Loucy (cell line): ENCODE measurements around the gene FCGR3A.
"Not testable (repeated sequence)": the region's sequence is repeated elsewhere in the genome, so short reads cannot be mapped to it uniquely, and the experiment has no call there.

Experiments
- H2AFZ ChIP-seq: fragments of 200-600 bp; sonication (generic); 2 replicates; pipeline ENCODE4 v1.6.0; 2016; ENCODE audit warnings: antibody characterized with exemption, mild to moderate bottlenecking, low read length, moderate library complexity
- H3F3A ChIP-seq: fragments of 200-600 bp; 2 replicates; pipeline ENCODE4 v1.6.0; 2016; ENCODE audit warnings: antibody characterized with exemption, low read depth, mild to moderate bottlenecking
- H3K27me3 ChIP-seq: fragments of 200-600 bp; sonication (generic); 2 replicates; pipeline ENCODE4 v1.6.1; 2014; ENCODE audit warnings: low read length, mild to moderate bottlenecking; ENCODE audit not compliant: insufficient read depth, poor library complexity, severe bottlenecking
- H3K36me3 ChIP-seq: fragments of 200-600 bp; sonication (generic); 2 replicates; pipeline ENCODE4 v1.6.1; 2016; ENCODE audit warnings: low read length; ENCODE audit not compliant: insufficient read depth
- H3K4me1 ChIP-seq: fragments of 200-600 bp; sonication (generic); 2 replicates; pipeline ENCODE4 v1.5.1; 2014; ENCODE audit warnings: low read length, mild to moderate bottlenecking; ENCODE audit not compliant: insufficient read depth, poor library complexity, severe bottlenecking
- H3K4me2 ChIP-seq: fragments of 200-600 bp; sonication (generic); 2 replicates; pipeline ENCODE4 v1.6.0; 2014; ENCODE audit warnings: antibody characterized with exemption, low read length, low read depth, mild to moderate bottlenecking; ENCODE audit not compliant: poor library complexity, severe bottlenecking
- H3K4me3 ChIP-seq: fragments of 200-600 bp; sonication (generic); 2 replicates; pipeline ENCODE4 v1.5.1; 2014; ENCODE audit warnings: low read length, mild to moderate bottlenecking, mixed read lengths; ENCODE audit not compliant: poor library complexity, severe bottlenecking
- H3K79me2 ChIP-seq: fragments of 200-600 bp; sonication (generic); 2 replicates; pipeline ENCODE4 v1.6.1; 2014; ENCODE audit warnings: low read length; ENCODE audit not compliant: insufficient read depth
- H3K9ac ChIP-seq: fragments of 200-600 bp; sonication (generic); 2 replicates; pipeline ENCODE4 v1.6.0; 2014; ENCODE audit warnings: mild to moderate bottlenecking, low read depth, low read length, moderate library complexity; ENCODE audit not compliant: poor library complexity, severe bottlenecking
- H3K9me2 ChIP-seq: fragments of 200-600 bp; sonication (generic); replicated peaks from 2 replicates; pipeline ENCODE4 v1.6.1; 2016; ENCODE audit warnings: low read depth, low read length, mixed read lengths
- H3K9me3 ChIP-seq: fragments of 200-600 bp; sonication (generic); 2 replicates; pipeline ENCODE4 v1.6.1; 2014; ENCODE audit warnings: mild to moderate bottlenecking, antibody characterized with exemption, low read length, low read depth; ENCODE audit not compliant: insufficient read depth
- H4K20me1 ChIP-seq: fragments of 200-600 bp; sonication (generic); 2 replicates; pipeline ENCODE4 v1.6.0; 2014; ENCODE audit warnings: antibody characterized with exemption, low read length, mild to moderate bottlenecking; ENCODE audit not compliant: insufficient read depth, poor library complexity, severe bottlenecking

Gene FCGR3A

DNA sequence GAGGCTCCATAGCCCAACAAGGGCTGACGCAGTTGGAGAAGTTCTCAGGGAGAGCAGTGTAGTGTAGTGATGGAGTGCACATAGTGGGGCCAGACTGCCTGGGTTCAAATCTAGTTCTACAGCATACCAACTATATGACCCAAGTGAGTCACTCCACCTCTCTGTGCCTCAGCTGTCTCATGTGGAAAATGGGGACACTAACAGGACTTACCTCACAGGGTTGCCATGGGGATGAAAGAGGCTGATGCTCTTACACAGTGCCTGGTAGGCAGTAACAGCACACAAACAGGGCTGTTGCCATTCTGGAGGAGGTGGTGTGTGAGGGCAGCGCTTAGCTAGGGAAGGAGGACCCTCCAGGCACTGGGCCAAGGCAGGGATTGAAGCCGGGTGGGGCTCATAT lies 43.0 kb upstream of the FCGR3A start:
- not testable (repeated sequence) for H4K20me1 ChIP-seq, H3F3A ChIP-seq, H3K79me2 ChIP-seq, H3K27me3 ChIP-seq, H3K36me3 ChIP-seq, H2AFZ ChIP-seq, H3K4me2 ChIP-seq, H3K9me3 ChIP-seq, H3K9ac ChIP-seq, H3K9me2 ChIP-seq, H3K4me1 ChIP-seq, H3K4me3 ChIP-seq

DNA sequence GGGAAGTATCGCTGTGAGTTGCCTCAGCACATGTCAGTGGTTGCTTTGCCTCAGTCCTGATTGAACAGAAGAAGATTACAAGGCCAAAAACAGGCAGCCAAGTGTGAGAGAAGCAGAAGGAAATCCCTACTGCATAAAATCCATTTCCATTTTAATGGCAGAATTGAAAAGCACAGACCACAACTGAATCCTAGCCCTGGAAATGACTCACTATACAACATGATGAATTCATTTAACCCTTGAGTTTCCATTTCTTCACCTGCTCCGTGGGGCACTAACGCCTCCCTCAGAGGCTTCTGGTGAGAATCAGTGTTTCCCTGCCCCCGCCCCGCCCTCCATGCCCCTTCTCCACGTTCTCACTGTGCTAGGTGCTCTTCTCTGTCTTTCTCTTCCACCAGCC lies 40.3 kb upstream of the FCGR3A start:
- H3F3A ChIP-seq, H3K9ac ChIP-seq, H3K9me2 ChIP-seq, H3K4me3 ChIP-seq, H3K4me2 ChIP-seq, H2AFZ ChIP-seq, H3K79me2 ChIP-seq, H3K4me1 ChIP-seq, H4K20me1 ChIP-seq, H3K9me3 ChIP-seq, H3K36me3 ChIP-seq, H3K27me3 ChIP-seq: not testable (repeated sequence)

DNA sequence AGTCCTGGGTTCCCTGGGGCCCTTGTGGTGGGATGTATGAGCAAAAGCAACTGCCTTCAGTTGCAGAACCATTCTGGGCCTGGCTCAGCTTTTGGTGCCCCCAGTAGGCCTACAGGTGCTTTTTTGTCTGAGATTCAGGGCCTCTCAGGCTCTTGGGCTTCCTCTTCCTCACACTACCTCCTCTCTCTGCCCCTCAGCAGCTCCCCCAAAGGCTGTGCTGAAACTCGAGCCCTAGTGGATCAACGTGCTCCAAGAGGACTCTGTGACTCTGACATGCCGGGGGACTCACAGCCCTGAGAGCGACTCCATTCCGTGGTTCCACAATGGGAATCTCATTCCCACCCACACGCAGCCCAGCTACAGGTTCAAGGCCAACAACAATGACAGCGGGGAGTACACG lies 39.7 kb upstream of the FCGR3A start:
- not testable (repeated sequence) for H3F3A ChIP-seq, H3K9me3 ChIP-seq, H3K27me3 ChIP-seq, H3K4me1 ChIP-seq, H4K20me1 ChIP-seq, H3K9me2 ChIP-seq, H2AFZ ChIP-seq, H3K36me3 ChIP-seq, H3K79me2 ChIP-seq, H3K4me2 ChIP-seq, H3K4me3 ChIP-seq, H3K9ac ChIP-seq

- H3K9ac ChIP-seq, H3K4me1 ChIP-seq, H3K9me3 ChIP-seq, H3K9me2 ChIP-seq, H3F3A ChIP-seq, H2AFZ ChIP-seq, H3K4me2 ChIP-seq, H4K20me1 ChIP-seq, H3K4me3 ChIP-seq, H3K79me2 ChIP-seq, H3K27me3 ChIP-seq, H3K36me3 ChIP-seq: not testable (repeated sequence)
Measured at GRCh38 chr1:161588596-161588995, 39.0 kb upstream of the FCGR3A start.

DNA sequence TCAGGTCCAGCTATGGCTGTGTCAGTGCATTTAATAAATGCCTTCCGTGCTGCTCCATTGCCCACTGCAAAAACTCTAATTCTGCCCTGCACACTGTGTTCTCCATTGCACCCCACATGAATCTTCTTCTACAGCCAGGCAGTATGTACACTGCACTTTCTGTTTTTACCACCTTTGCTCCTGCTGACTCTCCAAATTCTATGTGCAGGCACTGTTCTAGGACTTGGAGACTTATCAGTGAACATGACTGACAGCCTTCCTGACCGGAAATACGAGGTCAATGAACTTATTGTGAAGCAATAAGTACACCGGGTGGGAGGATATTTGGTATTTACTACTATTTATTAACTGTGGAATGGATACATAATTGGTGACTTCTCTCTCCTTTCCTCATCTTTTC lies 33.3 kb upstream of the FCGR3A start:
- H3K9ac ChIP-seq, H3K4me1 ChIP-seq, H3F3A ChIP-seq, H3K9me3 ChIP-seq, H2AFZ ChIP-seq, H3K4me2 ChIP-seq, H4K20me1 ChIP-seq, H3K79me2 ChIP-seq, H3K9me2 ChIP-seq, H3K27me3 ChIP-seq, H3K36me3 ChIP-seq, H3K4me3 ChIP-seq: not testable (repeated sequence)

DNA sequence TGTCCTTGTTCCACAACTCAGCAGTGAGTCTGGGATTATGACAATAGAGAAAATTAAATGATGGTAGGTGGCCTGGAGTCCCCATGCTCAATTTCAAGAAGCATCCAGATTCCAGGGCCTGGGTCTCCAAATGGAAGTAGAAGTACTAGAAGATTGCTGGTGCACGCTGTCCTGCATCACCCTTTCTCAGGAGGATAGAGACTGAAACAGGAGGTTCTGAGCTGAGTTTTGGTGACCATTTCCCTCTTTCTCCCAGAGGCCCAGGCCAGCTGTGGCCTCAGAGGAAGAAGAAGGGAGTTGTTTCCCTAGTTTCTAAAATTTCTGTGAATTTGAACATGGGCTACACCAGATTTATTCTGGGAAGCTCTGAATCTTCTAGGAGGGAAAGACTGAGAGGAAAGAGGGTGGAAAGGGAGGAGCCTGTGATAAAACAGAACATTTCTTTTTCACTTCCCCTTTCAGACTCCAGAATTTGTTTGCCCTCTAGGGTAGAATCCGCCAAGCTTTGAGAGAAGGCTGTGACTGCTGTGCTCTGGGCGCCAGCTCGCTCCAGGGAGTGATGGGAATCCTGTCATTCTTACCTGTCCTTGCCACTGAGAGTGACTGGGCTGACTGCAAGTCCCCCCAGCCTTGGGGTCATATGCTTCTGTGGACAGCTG lies 31.4 kb upstream of the FCGR3A start:
- H3K79me2 ChIP-seq, H3K4me3 ChIP-seq, H2AFZ ChIP-seq, H3K9me3 ChIP-seq, H4K20me1 ChIP-seq, H3K9ac ChIP-seq, H3K9me2 ChIP-seq, H3K4me2 ChIP-seq, H3F3A ChIP-seq, H3K4me1 ChIP-seq, H3K36me3 ChIP-seq, H3K27me3 ChIP-seq: not testable (repeated sequence)

DNA sequence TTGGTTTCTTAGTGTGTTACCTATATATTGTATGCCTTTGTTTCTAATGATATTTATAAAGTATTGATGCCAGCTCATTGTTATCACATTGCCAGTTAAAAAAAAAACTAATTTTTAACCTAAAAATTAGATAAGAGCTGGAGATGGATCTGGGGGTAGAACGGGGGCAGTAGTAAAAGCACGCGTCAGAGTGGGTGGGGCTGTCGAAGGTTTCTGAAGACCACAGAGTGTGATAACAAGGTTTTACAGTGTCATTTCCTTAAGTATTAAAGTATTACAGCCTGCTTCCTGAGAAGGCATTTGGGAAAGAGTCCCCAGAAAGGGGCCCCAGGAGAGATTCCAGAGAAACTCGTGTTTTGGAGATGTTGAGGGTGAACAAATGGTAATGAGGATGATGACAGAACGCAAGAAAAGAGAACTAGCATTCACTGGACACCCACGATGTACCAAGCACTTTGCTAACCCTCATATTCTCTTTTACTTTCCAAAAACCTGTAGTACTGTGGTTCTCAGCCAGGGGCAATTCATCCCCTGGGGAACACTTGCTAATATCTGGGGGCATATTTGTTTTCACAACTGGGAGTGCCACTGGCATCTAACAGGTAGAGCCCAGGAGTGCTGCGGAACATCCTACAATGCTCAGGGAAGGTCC lies 30.4 kb upstream of the FCGR3A start:
- not testable (repeated sequence) for H3F3A ChIP-seq, H3K4me2 ChIP-seq, H3K9me2 ChIP-seq, H3K4me3 ChIP-seq, H3K9me3 ChIP-seq, H3K36me3 ChIP-seq, H4K20me1 ChIP-seq, H3K4me1 ChIP-seq, H3K79me2 ChIP-seq, H3K27me3 ChIP-seq, H3K9ac ChIP-seq, H2AFZ ChIP-seq
